PFSK-1 (cell line): ENCODE data around the gene EMILIN2.

ENCODE experiments used
- SIN3A ChIP-seq: IDR thresholded peaks from 2 replicates; pipeline ENCODE4 v1.6.1; 2012; ENCODE audit warnings: mild to moderate bottlenecking, low read length, moderate library complexity, borderline replicate concordance; ENCODE audit not compliant: insufficient read depth
- TAF1 ChIP-seq: IDR thresholded peaks from 2 replicates; pipeline ENCODE4 v1.6.1; 2012; ENCODE audit warnings: low read length, control low read depth, borderline replicate concordance; ENCODE audit not compliant: insufficient read depth

- TF ChIP-seq SIN3A (no peak), TAF1 (no peak)
These were observed 22.8 kb upstream of the EMILIN2 start for GRCh38 chr18:2823966-2824365.
